Measurements from ENCODE around the gene C4BPA.

Gene C4BPA

GRCh38 chr1:207164086-207164485 is 60.1 kb downstream of the C4BPA start:
- Mint-ChIP-seq H3K9me3 (peaks cover 13% of the 10 kb centered on the region), H3K27ac (no peak overlapping the region), H3K36me3 (ENCODE audit: low read depth) (no peaks in the 10 kb centered on the region), H3K27me3 (ENCODE audit: low read depth) (peaks cover 21% of the 10 kb centered on the region), H3K4me1 (ENCODE audit: low read depth) (no peaks in the 10 kb centered on the region), H3K4me3 (no peak overlapping the region)

- H3K4me3 Mint-ChIP-seq, result no peak overlapping the region
- peaks cover 3% of the 10 kb centered on the region for H3K9me3 Mint-ChIP-seq
- H3K4me1 Mint-ChIP-seq (ENCODE audit: low read depth), result peaks cover 8% of the 10 kb centered on the region
- peaks cover 3% of the 10 kb centered on the region for H3K27me3 Mint-ChIP-seq (ENCODE audit: low read depth)
- H3K27ac Mint-ChIP-seq, result no peak overlapping the region
- H3K36me3 Mint-ChIP-seq (ENCODE audit: low read depth), result no peaks in the 10 kb centered on the region
Measured at GRCh38 chr1:207172321-207172720, 68.3 kb downstream of the C4BPA start.

GRCh38 chr1:207172885-207173284 is 68.9 kb downstream of the C4BPA start:
- H3K36me3 Mint-ChIP-seq (ENCODE audit: low read depth), result no peaks in the 10 kb centered on the region
- peaks cover 3% of the 10 kb centered on the region for H3K9me3 Mint-ChIP-seq
- H3K4me3 Mint-ChIP-seq, result no peak overlapping the region
- H3K4me1 Mint-ChIP-seq (ENCODE audit: low read depth), result peaks cover 8% of the 10 kb centered on the region
- H3K27me3 Mint-ChIP-seq (ENCODE audit: low read depth), result peaks cover 4% of the 10 kb centered on the region
- no peak overlapping the region for H3K27ac Mint-ChIP-seq

GRCh38 chr1:207173396-207173795 is 69.4 kb downstream of the C4BPA start:
- Mint-ChIP-seq H3K27me3 (ENCODE audit: low read depth) (peaks cover 9% of the 10 kb centered on the region), H3K9me3 (peaks cover 3% of the 10 kb centered on the region), H3K4me3 (no peak overlapping the region), H3K36me3 (ENCODE audit: low read depth) (no peaks in the 10 kb centered on the region), H3K27ac (no peak overlapping the region), H3K4me1 (ENCODE audit: low read depth) (peaks cover 8% of the 10 kb centered on the region)

- no peak overlapping the region for H3K27ac Mint-ChIP-seq
- H3K36me3 Mint-ChIP-seq (ENCODE audit: low read depth), result no peaks in the 10 kb centered on the region
- peaks cover 8% of the 10 kb centered on the region for H3K4me1 Mint-ChIP-seq (ENCODE audit: low read depth)
- no peaks in the 10 kb centered on the region for H3K9me3 Mint-ChIP-seq
- H3K4me3 Mint-ChIP-seq, result no peak overlapping the region
- peaks cover 22% of the 10 kb centered on the region for H3K27me3 Mint-ChIP-seq (ENCODE audit: low read depth)
Measured at GRCh38 chr1:207174913-207175312, 70.9 kb downstream of the C4BPA start.

GRCh38 chr1:207179036-207179435 is 75.0 kb downstream of the C4BPA start:
- Mint-ChIP-seq H3K27ac (no peak overlapping the region), H3K9me3 (no peaks in the 10 kb centered on the region), H3K36me3 (ENCODE audit: low read depth) (no peaks in the 10 kb centered on the region)

GRCh38 chr1:207181847-207182246 is 77.8 kb downstream of the C4BPA start:
- no peaks in the 10 kb centered on the region for H3K36me3 Mint-ChIP-seq (ENCODE audit: low read depth)
- H3K4me3 Mint-ChIP-seq, result no peak overlapping the region
- no peaks in the 10 kb centered on the region for H3K9me3 Mint-ChIP-seq
- peaks cover 1% of the 10 kb centered on the region for H3K4me1 Mint-ChIP-seq (ENCODE audit: low read depth)
- H3K27ac Mint-ChIP-seq, result no peak overlapping the region
- H3K27me3 Mint-ChIP-seq (ENCODE audit: low read depth), result peaks cover 39% of the 10 kb centered on the region

More at GRCh38 chr1:207179036-207179435, 75.0 kb downstream of the C4BPA start:
- Mint-ChIP-seq H3K4me1 (ENCODE audit: low read depth) (peaks cover 1% of the 10 kb centered on the region), H3K27me3 (ENCODE audit: low read depth) (peaks cover 35% of the 10 kb centered on the region), H3K4me3 (no peak overlapping the region)

- H3K27me3 Mint-ChIP-seq (ENCODE audit: low read depth), result peaks cover 19% of the 10 kb centered on the region
- H3K4me3 Mint-ChIP-seq, result no peak overlapping the region
- H3K36me3 Mint-ChIP-seq (ENCODE audit: low read depth), result no peaks in the 10 kb centered on the region
- H3K27ac Mint-ChIP-seq, result no peak overlapping the region
- H3K4me1 Mint-ChIP-seq (ENCODE audit: low read depth), result peaks cover 1% of the 10 kb centered on the region
- peaks cover 9% of the 10 kb centered on the region for H3K9me3 Mint-ChIP-seq
Measured at GRCh38 chr1:207186503-207186902, 82.5 kb downstream of the C4BPA start.

- H3K27ac Mint-ChIP-seq, result no peak overlapping the region
- H3K4me3 Mint-ChIP-seq, result no peak overlapping the region
- peaks cover 9% of the 10 kb centered on the region for H3K9me3 Mint-ChIP-seq
Measured at GRCh38 chr1:207188901-207189300, 84.9 kb downstream of the C4BPA start.

GRCh38 chr1:207191061-207191460 is 87.0 kb downstream of the C4BPA start:
- H3K27me3 Mint-ChIP-seq (ENCODE audit: low read depth), result peaks cover 7% of the 10 kb centered on the region

More at GRCh38 chr1:207188901-207189300, 84.9 kb downstream of the C4BPA start:
- no peaks in the 10 kb centered on the region for H3K36me3 Mint-ChIP-seq (ENCODE audit: low read depth)
- peaks cover 5% of the 10 kb centered on the region for H3K4me1 Mint-ChIP-seq (ENCODE audit: low read depth)
- peaks cover 14% of the 10 kb centered on the region for H3K27me3 Mint-ChIP-seq (ENCODE audit: low read depth)

GRCh38 chr1:207191776-207192175 is 87.7 kb downstream of the C4BPA start:
- Mint-ChIP-seq H3K4me3 (no peak overlapping the region), H3K27ac (no peak overlapping the region), H3K27me3 (ENCODE audit: low read depth) (peaks cover 7% of the 10 kb centered on the region), H3K36me3 (ENCODE audit: low read depth) (no peaks in the 10 kb centered on the region), H3K4me1 (ENCODE audit: low read depth) (peaks cover 5% of the 10 kb centered on the region), H3K9me3 (peaks cover 14% of the 10 kb centered on the region)

More at GRCh38 chr1:207191061-207191460, 87.0 kb downstream of the C4BPA start:
- Mint-ChIP-seq H3K4me3 (no peak overlapping the region), H3K4me1 (ENCODE audit: low read depth) (peaks cover 5% of the 10 kb centered on the region), H3K27ac (no peak overlapping the region), H3K9me3 (peaks cover 14% of the 10 kb centered on the region), H3K36me3 (ENCODE audit: low read depth) (no peaks in the 10 kb centered on the region)

GRCh38 chr1:207194197-207194596 is 90.2 kb downstream of the C4BPA start:
- H3K4me3 Mint-ChIP-seq, result no peak overlapping the region

More at GRCh38 chr1:207194197-207194596, 90.2 kb downstream of the C4BPA start:
- Mint-ChIP-seq H3K27ac (no peak overlapping the region), H3K4me1 (ENCODE audit: low read depth) (peaks cover 5% of the 10 kb centered on the region), H3K36me3 (ENCODE audit: low read depth) (peaks cover 3% of the 10 kb centered on the region), H3K9me3 (peaks cover 12% of the 10 kb centered on the region), H3K27me3 (ENCODE audit: low read depth) (peaks cover 14% of the 10 kb centered on the region)
